SK-N-SH treated with all-trans-retinoic acid at 6 μM for 48 hours (cell line): ENCODE measurements around the gene NKAIN4.

ENCODE experiments used
- ARNTL ChIP-seq: fragments of 450-650 bp; formaldehyde crosslinking; IDR thresholded peaks from 2 replicates; pipeline ENCODE4 v1.5.0; 2020; ENCODE audit warnings: low read depth, mild to moderate bottlenecking, moderate library complexity, borderline replicate concordance
- CREB5 ChIP-seq: fragments of 250-450 bp; sonication (Bioruptor Pico); IDR thresholded peaks from 2 replicates; pipeline ENCODE4 v1.5.1; 2020; ENCODE audit warnings: low read depth, mild to moderate bottlenecking, moderate library complexity
- POU6F1 ChIP-seq: fragments of 250-450 bp; sonication (Bioruptor Pico); IDR thresholded peaks from 2 replicates; pipeline ENCODE4 v1.8.0; 2021; ENCODE audit warnings: low read depth, mild to moderate bottlenecking, moderate library complexity, borderline replicate concordance
- PPARA ChIP-seq: fragments of 250-450 bp; sonication (Bioruptor Pico); IDR thresholded peaks from 2 replicates; pipeline ENCODE4 v1.5.0; 2020; ENCODE audit warnings: mild to moderate bottlenecking, borderline replicate concordance
- RARB ChIP-seq: fragments of 250-450 bp; sonication (Bioruptor Pico); IDR thresholded peaks from 2 replicates; pipeline ENCODE4 v1.8.0; 2021; ENCODE audit warnings: mild to moderate bottlenecking, moderate library complexity
- ZFP30 ChIP-seq: fragments of 450-650 bp; formaldehyde crosslinking; IDR thresholded peaks from 2 replicates; pipeline ENCODE4 v1.5.0; 2022; ENCODE audit warnings: mild to moderate bottlenecking, moderate library complexity

GRCh38 chr20:63212393-63212730 is 41.9 kb downstream of the NKAIN4 start:
- no peak for TF ChIP-seq PPARA (CRISPR knock-in tag)
- no peak for TF ChIP-seq CREB5
- TF ChIP-seq ZFP30 (CRISPR knock-in tag), result no peak
- TF ChIP-seq ARNTL (CRISPR knock-in tag), result no peak
- no peak for TF ChIP-seq POU6F1
- TF ChIP-seq RARB (CRISPR knock-in tag), result no peak
